ENCODE data around the gene TTC23. TPM values are rescaled to one million over a fixed set of nuclear protein-coding genes. Genes with fewer than 3 reads are reported as not detected.

The TTC23 gene
- total RNA-seq, 2 donors from 2014 or later, result 6.2 to 26.4 TPM

DNA sequence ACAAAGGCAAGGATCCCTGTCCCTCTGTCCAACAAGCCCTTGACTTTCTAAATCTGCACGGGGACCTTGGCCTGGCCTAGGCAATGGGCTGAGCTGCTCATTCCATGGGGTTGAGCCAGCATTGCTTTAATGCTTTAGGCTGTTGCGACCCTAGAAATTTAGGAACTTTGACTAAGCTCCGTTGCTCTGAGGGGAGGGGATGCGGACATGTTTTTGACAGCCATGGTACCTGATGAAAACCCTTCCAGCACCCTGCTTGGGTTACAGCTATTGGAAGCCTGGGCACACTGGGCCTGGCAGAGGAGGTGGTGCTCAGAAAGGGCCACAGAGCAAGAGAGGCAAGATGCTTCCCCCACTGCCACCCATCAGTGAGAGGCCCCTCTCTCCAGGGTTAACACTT, 107.4 kb downstream of the TTC23 start:
- Histone ChIP-seq H3K4me1 (peaks cover 11% of the 10 kb centered on the region), H3K27me3 (no peaks in the 10 kb centered on the region), H3K9me3 (no peaks in the 10 kb centered on the region), H3K36me3 (replicated peaks in 1 of 2; ENCODE audit: insufficient read depth in 1 of 2, low read depth in 2 of 2) (no peaks in the 10 kb centered on the region), H3K4me3 (no peak overlapping the region), H3K27ac (no peak overlapping the region)
- ATAC-seq (no peak), DNase-seq (no peak)
- intact Hi-C loops (cut with DNase I), result no loop called here
- TF ChIP-seq, protein P1, sequence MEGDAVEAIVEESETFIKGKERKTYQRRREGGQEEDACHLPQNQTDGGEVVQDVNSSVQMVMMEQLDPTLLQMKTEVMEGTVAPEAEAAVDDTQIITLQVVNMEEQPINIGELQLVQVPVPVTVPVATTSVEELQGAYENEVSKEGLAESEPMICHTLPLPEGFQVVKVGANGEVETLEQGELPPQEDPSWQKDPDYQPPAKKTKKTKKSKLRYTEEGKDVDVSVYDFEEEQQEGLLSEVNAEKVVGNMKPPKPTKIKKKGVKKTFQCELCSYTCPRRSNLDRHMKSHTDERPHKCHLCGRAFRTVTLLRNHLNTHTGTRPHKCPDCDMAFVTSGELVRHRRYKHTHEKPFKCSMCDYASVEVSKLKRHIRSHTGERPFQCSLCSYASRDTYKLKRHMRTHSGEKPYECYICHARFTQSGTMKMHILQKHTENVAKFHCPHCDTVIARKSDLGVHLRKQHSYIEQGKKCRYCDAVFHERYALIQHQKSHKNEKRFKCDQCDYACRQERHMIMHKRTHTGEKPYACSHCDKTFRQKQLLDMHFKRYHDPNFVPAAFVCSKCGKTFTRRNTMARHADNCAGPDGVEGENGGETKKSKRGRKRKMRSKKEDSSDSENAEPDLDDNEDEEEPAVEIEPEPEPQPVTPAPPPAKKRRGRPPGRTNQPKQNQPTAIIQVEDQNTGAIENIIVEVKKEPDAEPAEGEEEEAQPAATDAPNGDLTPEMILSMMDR (IDR thresholded peaks at IDR 0.05), result no peak
- no peak for TF ChIP-seq POLR2A (IDR thresholded peaks at IDR 0.05)
- 79 to 97% methylated on average over 2 to 4 of the region's 4 CpGs for WGBS, 2 donors

GRCh38 chr15:99140590-99140989, 108.8 kb downstream of the TTC23 start:
- no peak overlapping the region for H3K27ac ChIP-seq

DNA sequence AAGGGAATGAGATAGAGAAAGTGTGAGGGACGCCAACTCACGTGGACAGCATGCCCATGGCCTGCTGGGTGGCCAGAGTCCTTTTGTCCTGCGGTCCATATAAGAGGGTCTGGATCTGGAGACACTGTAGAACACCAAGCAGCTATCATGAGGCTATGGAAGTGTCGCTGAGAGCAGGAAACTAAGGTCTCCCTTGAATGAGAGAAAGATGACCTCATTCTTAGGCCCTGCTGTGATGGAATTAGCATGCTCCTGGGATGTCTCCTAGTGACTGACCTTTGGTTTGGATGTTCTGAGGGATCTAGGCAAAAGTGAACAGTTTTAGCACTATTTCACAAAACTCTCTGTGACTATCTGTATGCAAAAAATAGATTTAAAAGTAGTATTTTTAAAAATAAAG, 110.1 kb downstream of the TTC23 start:
- no peak overlapping the region for H3K4me3 ChIP-seq
- H3K36me3 ChIP-seq (replicated peaks in 1 of 2; ENCODE audit: insufficient read depth in 1 of 2, low read depth in 2 of 2), result peaks cover 0 to 2% of the 10 kb centered on the region in 2 donors
- TF ChIP-seq POLR2A (IDR thresholded peaks at IDR 0.05), result no peak
- TF ChIP-seq, protein P1 (IDR thresholded peaks at IDR 0.05), result no peak
- DNase-seq (no peak), ATAC-seq (no peak)
- intact Hi-C loops (cut with DNase I), result no loop called here
- 88 to 91% methylated on average over 4 of the region's 4 CpGs for WGBS, 2 donors
- no peaks in the 10 kb centered on the region for H3K27me3 ChIP-seq
- peaks cover 11% of the 10 kb centered on the region for H3K4me1 ChIP-seq
- H3K27ac ChIP-seq, result no peak overlapping the region
- no peaks in the 10 kb centered on the region for H3K9me3 ChIP-seq

More at GRCh38 chr15:99140590-99140989, 108.8 kb downstream of the TTC23 start:
- peaks cover 0 to 2% of the 10 kb centered on the region in 2 donors for H3K36me3 ChIP-seq (replicated peaks in 1 of 2; ENCODE audit: insufficient read depth in 1 of 2, low read depth in 2 of 2)
- no peak for ATAC-seq
- intact Hi-C loops (cut with DNase I), result no loop called here
- no peaks in the 10 kb centered on the region for H3K9me3 ChIP-seq
- no peak for DNase-seq
- H3K4me1 ChIP-seq, result peaks cover 11% of the 10 kb centered on the region
- no peak overlapping the region for H3K4me3 ChIP-seq
- WGBS, 2 donors, result 96 to 99% methylated on average over 4 of the region's 4 CpGs
- H3K27me3 ChIP-seq, result no peaks in the 10 kb centered on the region
- no peak for TF ChIP-seq POLR2A (IDR thresholded peaks at IDR 0.05)
- TF ChIP-seq, protein P1 (IDR thresholded peaks at IDR 0.05), result no peak

- TF ChIP-seq, protein P1 (IDR thresholded peaks at IDR 0.05), result no peak
- WGBS, 2 donors, result 91 to 97% methylated on average over 11 to 13 of the region's 15 CpGs
- Histone ChIP-seq H3K9me3 (no peaks in the 10 kb centered on the region), H3K27ac (no peak overlapping the region), H3K27me3 (no peaks in the 10 kb centered on the region), H3K4me1 (peaks cover 4% of the 10 kb centered on the region), H3K36me3 (replicated peaks in 1 of 2; ENCODE audit: insufficient read depth in 1 of 2, low read depth in 2 of 2) (peaks cover 0 to 2% of the 10 kb centered on the region in 2 donors), H3K4me3 (no peak overlapping the region)
- intact Hi-C loops (cut with DNase I), result no loop called here
- ATAC-seq, result no peak
- DNase-seq, result no peak
Measured at GRCh38 chr15:99138491-99138982, 110.8 kb downstream of the TTC23 start.

DNA sequence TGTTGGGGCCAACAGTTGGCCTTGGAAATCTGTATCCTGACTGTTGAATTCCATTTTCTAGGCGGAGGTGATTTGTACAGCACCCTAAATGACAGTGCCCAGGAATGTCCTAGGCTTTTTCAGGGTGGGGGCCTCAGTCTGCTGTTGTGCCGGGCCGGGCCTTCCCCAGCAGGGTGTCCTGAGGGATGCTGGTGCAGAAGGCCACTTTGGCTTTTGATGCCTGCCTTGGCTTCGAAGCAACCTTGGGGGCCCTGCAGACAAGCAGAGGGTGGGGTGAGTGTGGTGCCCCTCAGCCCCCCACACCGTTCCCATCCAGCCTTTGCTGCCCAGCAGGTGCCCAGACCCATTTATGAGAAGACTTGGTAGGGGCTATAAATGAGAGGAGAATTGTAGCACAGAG, 111.5 kb downstream of the TTC23 start:
- TF ChIP-seq, protein P1 (IDR thresholded peaks at IDR 0.05), result no peak
- no peak for DNase-seq
- no peaks in the 10 kb centered on the region for H3K27me3 ChIP-seq
- intact Hi-C loops (cut with DNase I), result no loop called here
- H3K27ac ChIP-seq, result no peak overlapping the region
- 77 to 91% methylated on average over 3 to 5 of the region's 5 CpGs for WGBS, 2 donors
- peak; percentile 27 for ATAC-seq
- H3K36me3 ChIP-seq (replicated peaks in 1 of 2; ENCODE audit: insufficient read depth in 1 of 2, low read depth in 2 of 2), result peaks cover 0 to 2% of the 10 kb centered on the region in 2 donors
- no peak overlapping the region for H3K4me3 ChIP-seq
- H3K9me3 ChIP-seq, result no peaks in the 10 kb centered on the region
- H3K4me1 ChIP-seq, result no peaks in the 10 kb centered on the region
